K562 (cell line): ENCODE data around the gene SLC3A2. TPM values are rescaled to one million over a fixed set of nuclear protein-coding genes. Genes with fewer than 3 reads are reported as not detected.
A peak's percentile ranks its signal among the peaks of the same experiment; 100 is the strongest.

ENCODE experiments used
- ATAC-seq: fragments of 200-7000 bp; cut with Tn5 transposase; 3 replicates; pipeline ENCODE4 v1.9.1; 2020; ENCODE audit warnings: moderate library complexity
- BruUV-seq: library from RNA; stranded (reverse); fragments of 400-500 nt; replicated peaks from 2 replicates; lab custom pipeline; 2021; lab: Mats Ljungman, UMichigan
- CTCF ChIA-PET: fragments of 300-600 bp; formaldehyde crosslinking; extraction: SDS; loops from one replicate; lab custom pipeline; 2021; ENCODE audit warnings: low intra/inter-chr PET ratio; lab: Yijun Ruan, JAX
- POLR2A ChIA-PET: fragments of 300-600, 350-650 bp; sonication (Branson Sonifier 250); formaldehyde crosslinking; extraction: SDS; loops from one replicate; lab custom pipeline; 2021; ENCODE audit warnings: antibody characterized with exemption, inconsistent platforms; lab: Yijun Ruan, JAX
- DNase-seq, 4 experiments: peaks; one replicate each; pipeline versions ENCODE4 v3.0.0 to v3.0.0-alpha.2; 2011 to 2018; ENCODE audit warnings: low spot score in 3 of 4, mixed read lengths in 3 of 4; ENCODE audit errors: extremely low read depth in 1 of 4
- FAIRE-seq: peaks from 2 replicates; lab custom pipeline; 2011; peaks lifted over from hg19 to GRCh38; lab: Jason Lieb, UNC
- H2AFZ ChIP-seq: 2 replicates; pipeline ENCODE4 v1.6.0; 2011; ENCODE audit warnings: low read depth, low read length, control low read depth, inconsistent platforms
- H3K27ac ChIP-seq: fragments of 200-600 bp; 3 replicates; pipeline ENCODE4 v1.8.0; 2011; ENCODE audit warnings: low read depth, mild to moderate bottlenecking, control low read depth, inconsistent platforms, low read length, moderate library complexity, mixed read lengths; ENCODE audit errors: extremely low read depth
- H3K27me3 ChIP-seq, 2 experiments: fragments of 300-600 bp in 1 of 2; 2 replicates in 1 of 2; 3 replicates in 1 of 2; pipeline versions ENCODE4 v1.6.0 to v1.8.0; 2011; ENCODE audit warnings: inconsistent platforms in 2 of 2, low read length in 2 of 2, mild to moderate bottlenecking in 1 of 2, mixed read lengths in 1 of 2, moderate library complexity in 1 of 2; ENCODE audit not compliant: control insufficient read depth in 2 of 2, insufficient read depth in 2 of 2
- H3K36me3 ChIP-seq: fragments of 300-600 bp; 3 replicates; pipeline ENCODE4 v1.8.0; 2011; ENCODE audit warnings: mild to moderate bottlenecking, low read length, inconsistent platforms; ENCODE audit not compliant: control insufficient read depth, insufficient read depth
- H3K4me1 ChIP-seq, 2 experiments: fragments of 200-600 bp in 1 of 2; replicated peaks in 1 of 2; 2 replicates in 1 of 2; 3 replicates in 1 of 2; pipeline versions ENCODE4 v1.5.1 to v1.8.0; 2011; ENCODE audit warnings: inconsistent platforms in 2 of 2, low read length in 2 of 2, mild to moderate bottlenecking in 1 of 2, mixed read lengths in 1 of 2, moderate library complexity in 1 of 2; ENCODE audit not compliant: control insufficient read depth in 2 of 2, insufficient read depth in 2 of 2
- H3K4me2 ChIP-seq: 2 replicates; pipeline ENCODE4 v1.6.1; 2011; ENCODE audit warnings: low read length, control low read depth, inconsistent platforms, mixed read lengths; ENCODE audit not compliant: insufficient read depth
- H3K4me3 ChIP-seq: fragments of 200-600 bp; sonication (generic), shearing (Covaris generic); 2 replicates; pipeline ENCODE4 v1.5.1; 2016; ENCODE audit warnings: control low read depth, inconsistent platforms
- H3K79me2 ChIP-seq: fragments of 200-600 bp; 3 replicates; pipeline ENCODE4 v1.8.0; 2011; ENCODE audit warnings: low read length, inconsistent platforms; ENCODE audit not compliant: control insufficient read depth, insufficient read depth
- H3K9ac ChIP-seq, 2 experiments: 2 replicates each; pipeline versions ENCODE4 v1.6.0 to v1.6.1; 2011; ENCODE audit warnings: low read depth in 2 of 2, low read length in 2 of 2, control low read depth in 1 of 2, inconsistent platforms in 1 of 2, mild to moderate bottlenecking in 1 of 2, mixed read lengths in 1 of 2; ENCODE audit not compliant: insufficient read depth in 1 of 2
- H3K9me1 ChIP-seq: one replicate; pipeline ENCODE4 v1.6.0; 2011; ENCODE audit warnings: inconsistent platforms, mild to moderate bottlenecking, low read length, moderate library complexity; ENCODE audit not compliant: control insufficient read depth, insufficient read depth
- H3K9me3 ChIP-seq: replicated peaks from 2 replicates; pipeline ENCODE4 v1.5.1; 2011; ENCODE audit warnings: low read depth, low read length, inconsistent platforms; ENCODE audit not compliant: control insufficient read depth, insufficient read depth
- H4K20me1 ChIP-seq: replicated peaks from 2 replicates; pipeline ENCODE4 v1.6.1; 2011; ENCODE audit warnings: low read length, inconsistent platforms, mixed read lengths; ENCODE audit not compliant: control insufficient read depth, insufficient read depth
- BACH1 ChIP-seq: fragments of 200-800 bp; sonication (Bioruptor generic); IDR thresholded peaks from 2 replicates; pipeline ENCODE4 v1.6.1; 2016; ENCODE audit warnings: missing genetic modification characterization, missing compliant biosample characterization
- CREB1 ChIP-seq, 2 experiments: sonication (generic) in 1 of 2; formaldehyde crosslinking in 1 of 2; IDR thresholded peaks; 2 replicates each; pipeline versions ENCODE4 v1.6.1 to v1.8.0; 2012 to 2022; ENCODE audit warnings: inconsistent platforms in 1 of 2, mild to moderate bottlenecking in 1 of 2, missing genetic modification reagents in 1 of 2, moderate library complexity in 1 of 2
- E2F1 ChIP-seq: sonication (generic); formaldehyde crosslinking; IDR thresholded peaks from 2 replicates; pipeline ENCODE4 v1.8.1; 2023; ENCODE audit warnings: mild to moderate bottlenecking, missing genetic modification reagents, moderate library complexity
- ELF1 ChIP-seq: fragments of 200-800 bp; sonication (Bioruptor generic); IDR thresholded peaks from 2 replicates; pipeline ENCODE4 v1.6.1; 2016; ENCODE audit warnings: missing genetic modification characterization, missing compliant biosample characterization
- ETV5 ChIP-seq: sonication (generic); formaldehyde crosslinking; IDR thresholded peaks from 2 replicates; pipeline ENCODE4 v1.4.0; 2020; ENCODE audit warnings: low read depth, mild to moderate bottlenecking, missing genetic modification reagents
- HDGF ChIP-seq: fragments of 450-650 bp; IDR thresholded peaks from 2 replicates; pipeline ENCODE4 v1.6.1; 2016
- KLF16 ChIP-seq: IDR thresholded peaks from 2 replicates; pipeline ENCODE4 v1.6.1; 2016; ENCODE audit warnings: antibody characterized with exemption
- MEIS2 ChIP-seq: fragments of 450-650 bp; IDR thresholded peaks from 2 replicates; pipeline ENCODE4 v1.6.1; 2014; ENCODE audit warnings: mild to moderate bottlenecking; ENCODE audit not compliant: partially characterized antibody
- MTA1 ChIP-seq: fragments of 450-650 bp; IDR thresholded peaks from 2 replicates; pipeline ENCODE4 v1.6.1; 2017; ENCODE audit warnings: borderline replicate concordance
- MYC ChIP-seq, 2 experiments: fragments of 250-450 bp in 1 of 2; sonication (Bioruptor Pico) in 1 of 2; IDR thresholded peaks; 2 replicates each; pipeline versions ENCODE4 v1.5.1 to v1.6.1; 2012 to 2021; ENCODE audit warnings: low read depth in 2 of 2, borderline replicate concordance in 1 of 2, improper control_type of control experiment in 1 of 2, low read length in 1 of 2, mild to moderate bottlenecking in 1 of 2, moderate library complexity in 1 of 2
- PREB ChIP-seq: sonication (generic); formaldehyde crosslinking; IDR thresholded peaks from 2 replicates; pipeline ENCODE4 v1.8.1; 2023; ENCODE audit warnings: mild to moderate bottlenecking, missing genetic modification reagents
- SLC30A9 ChIP-seq: fragments of 250-450 bp; sonication (Bioruptor Pico); IDR thresholded peaks from 2 replicates; pipeline ENCODE4 v1.8.0; 2022; ENCODE audit warnings: mild to moderate bottlenecking, moderate library complexity
- SMARCE1 ChIP-seq: fragments of 450-650 bp; IDR thresholded peaks from 2 replicates; pipeline ENCODE4 v1.7.1; 2016; ENCODE audit warnings: mild to moderate bottlenecking
- SOX6 ChIP-seq: fragments of 450-650 bp; IDR thresholded peaks from 2 replicates; pipeline ENCODE4 v1.6.1; 2014; ENCODE audit warnings: mild to moderate bottlenecking
- TARDBP ChIP-seq: fragments of 450-650 bp; IDR thresholded peaks from 2 replicates; pipeline ENCODE4 v1.6.1; 2016
- TFE3 ChIP-seq: fragments of 450-650 bp; formaldehyde crosslinking; IDR thresholded peaks from 2 replicates; pipeline ENCODE4 v1.4.0; 2020; ENCODE audit warnings: mild to moderate bottlenecking, mixed read lengths
- ZNF408 ChIP-seq: fragments of 250-450 bp; sonication (Bioruptor Pico); IDR thresholded peaks from 2 replicates; pipeline ENCODE4 v1.4.0; 2020; ENCODE audit warnings: low read depth, mild to moderate bottlenecking, moderate library complexity
- ZNF695 ChIP-seq: fragments of 450-650 bp; formaldehyde crosslinking; IDR thresholded peaks from 2 replicates; pipeline ENCODE4 v1.4.0; 2020; ENCODE audit warnings: mild to moderate bottlenecking, moderate library complexity
- WGBS: fragments of 100-300 bp; shearing (Covaris generic); methylation state at CpG from one replicate; pipeline ENCODE4 v1.1.6; 2016; ENCODE audit warnings: low coverage, mixed read lengths; ENCODE audit not compliant: insufficient coverage; ENCODE audit errors: missing lambda C conversion rate; 5-methylcytosine and 5-hydroxymethylcytosine counted together
- in situ Hi-C: fragments of 300-500 bp; cut with MboI; formaldehyde crosslinking; loops from 4 replicates; pipeline ENCODE4 v1.15.0; 2018; ENCODE audit warnings: inconsistent platforms, mixed read lengths
- intact Hi-C: fragments of 100-400 bp; cut with micrococcal nuclease; formaldehyde crosslinking; loops from 2 replicates; pipeline ENCODE4 v1.14.2; 2022
- polyA plus RNA-seq, 8 experiments: library from polyadenylated mRNA; depleted of rRNA in 4 of 8; stranded (reverse) in 5 of 8; unstranded in 3 of 8; fragments of >200 nt; fragmentation: Nextera tagmentation in 2 of 8; fragmentation: Illumina TruSeq in 1 of 8; extraction: Ambion mirVana in 2 of 8; extraction: Trizol in 1 of 8; gene quantifications; 2 replicates each; pipeline versions ENCODE4 v1.2.1 to v1.2.3, GENCODE V29; 2011 to 2014; ENCODE audit warnings: inconsistent platforms in 1 of 8, missing spikeins in 1 of 8
- total RNA-seq, 7 experiments: library from RNA; depleted of rRNA in 6 of 7; stranded (reverse); fragments of >200 nt in 6 of 7; fragmentation: Illumina TruSeq in 2 of 7; extraction: Trizol in 2 of 7; gene quantifications; 2 replicates each; pipeline versions ENCODE4 v1.2.1 to v1.2.3, GENCODE V29; 2011 to 2021; ENCODE audit warnings: low replicate concordance in 1 of 7

Gene SLC3A2
- total and polyA plus RNA-seq, 9 of the 15 experiments (the other 6 are each of a cell fraction or from before 2014, with no cell fraction given): 20.0 to 296 (median 214) TPM

GRCh38 chr11:62880231-62880802 lies 379 bp upstream of the SLC3A2 start:
- 1% methylated on average over 16 of the region's 16 CpGs for WGBS
- peaks cover 92% of the 10 kb centered on the region for H3K79me2 ChIP-seq
- CTCF ChIA-PET: interaction anchor here (1.0 to 1.8 kb wide), 2 partner anchors 93 to 485 kb away, joined by 4 to 6 read pairs; partner anchors contain the start of gene TMEM179B
- peak; percentile 71 for TF ChIP-seq ETV5
- TF ChIP-seq TARDBP: no peak
- TF ChIP-seq ZNF695 (CRISPR knock-in tag): no peak
- peak; percentile 22; the same call in 1 of the 2 replicates for TF ChIP-seq MTA1
- no peak for TF ChIP-seq SOX6
- TF ChIP-seq PREB (CRISPR knock-in tag): no peak
- peak; percentile 43; the same call in 1 of the 2 replicates for TF ChIP-seq E2F1 (CRISPR knock-in tag)
- peak; percentile 35; the same call in 1 of the 2 replicates for TF ChIP-seq SMARCE1
- peak; percentile 19 for TF ChIP-seq MEIS2
- TF ChIP-seq SLC30A9 (CRISPR knock-in tag): 0 out of 2 replicates have a peak, but pooled peaks have one; percentile 21
- TF ChIP-seq BACH1 (tag): peak; percentile 26; the same call in 1 of the 2 replicates
- peak; percentile 82; the same call in 1 of the 2 replicates for TF ChIP-seq HDGF
- TF ChIP-seq MYC (IDR thresholded peaks at IDR 0.05; ENCODE audit: low read depth, low read length): 0 out of 2 replicates have a peak, but pooled peaks have one; percentile 38
- no peak for TF ChIP-seq MYC (CRISPR knock-in tag; IDR thresholded peaks at IDR 0.05; ENCODE audit: borderline replicate concordance, low read depth)
- TF ChIP-seq ELF1: peak; percentile 53; the same call in 1 of the 2 replicates
- no peak for TF ChIP-seq TFE3 (CRISPR knock-in tag)
- no peak for TF ChIP-seq CREB1 (IDR thresholded peaks at IDR 0.05)
- TF ChIP-seq CREB1 (CRISPR knock-in tag; IDR thresholded peaks at IDR 0.05): no peak
- TF ChIP-seq ZNF408 (CRISPR knock-in tag): no peak
- 0 out of 2 replicates have a peak, but pooled peaks have one; percentile 11 for TF ChIP-seq KLF16

More at GRCh38 chr11:62880231-62880802, 379 bp upstream of the SLC3A2 start:
- peak overlapping the region; percentile 56 for H3K4me3 ChIP-seq
- H3K9me1 ChIP-seq: peaks cover 2% of the 10 kb centered on the region
- DNase-seq: peak in 2 of 4 experiments; percentile 60 to 72
- H3K9me3 ChIP-seq: no peaks in the 10 kb centered on the region
- peak overlapping the region; percentile 100 for H3K4me2 ChIP-seq
- peak; percentile 73 for FAIRE-seq
- intact Hi-C loops: loop anchor here (2.0 to 10.0 kb wide), 4 partner anchors 18 to 286 kb away; partner anchors contain the start of genes TMEM179B and TUT1
- ATAC-seq: peak; percentile 21
- in situ Hi-C loops: no loop called here
- peak overlapping the region; percentile 100 for H3K9ac ChIP-seq
- no peaks in the 10 kb centered on the region for H3K27me3 ChIP-seq
- H4K20me1 ChIP-seq: peaks cover 36% of the 10 kb centered on the region
- BruUV-seq: no TSS peak
- POLR2A ChIA-PET: interaction anchor here (0.9 to 13.1 kb wide), 16 partner anchors 9 to 215 kb away, joined by 3 to 180 read pairs (median 10); partner anchors contain the start of genes C11orf98, CSKMT, STX5 and TEX54
- peaks cover 54 to 56% of the 10 kb centered on the region in 2 experiments for H3K4me1 ChIP-seq
- H3K36me3 ChIP-seq: peaks cover 83% of the 10 kb centered on the region
- H3K27ac ChIP-seq: peak overlapping the region; percentile 95
- no peak overlapping the region for H2AFZ ChIP-seq
